CD14-positive monocyte (primary cell): ENCODE data around the gene CHIT1. TPM values are rescaled to one million over a fixed set of nuclear protein-coding genes. Genes with fewer than 3 reads are reported as not detected.

Experiments used
- DNase-seq, 3 donors: peaks; one replicate each; pipeline ENCODE4 v3.0.0-alpha.2; 2011 to 2022
- H2AFZ ChIP-seq: 2 replicates; pipeline ENCODE4 v1.6.0; 2012; ENCODE audit warnings: mild to moderate bottlenecking, low read depth, low read length, inconsistent platforms; ENCODE audit not compliant: insufficient read depth, poor library complexity, severe bottlenecking
- H3K27ac ChIP-seq, 2 donors: 1 replicate in 1 of 2; 2 replicates in 1 of 2; pipeline ENCODE4 v1.5.1; 2012 to 2013; ENCODE audit warnings: low read length in 2 of 2, control low read depth in 1 of 2, inconsistent platforms in 1 of 2, low read depth in 1 of 2, mild to moderate bottlenecking in 1 of 2
- H3K27me3 ChIP-seq, 2 donors: one replicate each; pipeline versions ENCODE4 v1.6.0 to v1.6.1; 2011 to 2013; ENCODE audit warnings: low read length in 2 of 2; ENCODE audit not compliant: control insufficient read depth in 2 of 2, insufficient read depth in 2 of 2
- H3K36me3 ChIP-seq, 2 donors: replicated peaks in 1 of 2; 1 replicate in 1 of 2; 2 replicates in 1 of 2; pipeline versions ENCODE4 v1.5.1 to v1.6.1; 2012 to 2013; ENCODE audit warnings: low read length in 2 of 2, control low read depth in 1 of 2, inconsistent platforms in 1 of 2, mild to moderate bottlenecking in 1 of 2; ENCODE audit not compliant: insufficient read depth in 2 of 2, control insufficient read depth in 1 of 2
- H3K4me1 ChIP-seq, 2 donors: 1 replicate in 1 of 2; 2 replicates in 1 of 2; pipeline versions ENCODE4 v1.5.1 to v1.6.1; 2012 to 2013; ENCODE audit warnings: low read length in 2 of 2, control low read depth in 1 of 2, inconsistent platforms in 1 of 2, mild to moderate bottlenecking in 1 of 2, moderate library complexity in 1 of 2; ENCODE audit not compliant: insufficient read depth in 2 of 2, control insufficient read depth in 1 of 2
- H3K4me2 ChIP-seq: replicated peaks from 2 replicates; pipeline ENCODE3; 2012; ENCODE audit warnings: low read length, moderate library complexity, mild to moderate bottlenecking; ENCODE audit not compliant: poor library complexity, severe bottlenecking; ENCODE audit errors: extremely low read depth
- H3K4me3 ChIP-seq, 3 experiments: fragments of 200-600 bp in 1 of 3; sonication (generic) in 1 of 3; replicated peaks in 1 of 3; 1 replicate in 2 of 3; 2 replicates in 1 of 3; pipeline ENCODE4 v1.5.1; 2011 to 2013; ENCODE audit warnings: low read length in 3 of 3, mild to moderate bottlenecking in 3 of 3, control low read depth in 2 of 3, low read depth in 2 of 3, inconsistent platforms in 1 of 3, moderate library complexity in 1 of 3
- H3K79me2 ChIP-seq: 2 replicates; pipeline ENCODE4 v1.6.0; 2012; ENCODE audit warnings: mild to moderate bottlenecking, control low read depth, inconsistent platforms, low read length, moderate library complexity; ENCODE audit not compliant: insufficient read depth
- H3K9ac ChIP-seq: 2 replicates; pipeline ENCODE4 v1.6.0; 2017; ENCODE audit warnings: low read length, mild to moderate bottlenecking; ENCODE audit not compliant: insufficient read depth, poor library complexity, severe bottlenecking
- H3K9me3 ChIP-seq, 2 donors: replicated peaks in 1 of 2; 1 replicate in 1 of 2; 2 replicates in 1 of 2; pipeline versions ENCODE4 v1.5.1 to v1.6.1; 2012 to 2013; ENCODE audit warnings: low read length in 2 of 2, control low read depth in 1 of 2; ENCODE audit not compliant: control insufficient read depth in 1 of 2, insufficient read depth in 1 of 2
- H4K20me1 ChIP-seq: 2 replicates; pipeline ENCODE4 v1.6.0; 2012; ENCODE audit warnings: mild to moderate bottlenecking, low read length, control low read depth, moderate library complexity; ENCODE audit not compliant: insufficient read depth
- H3K27ac Mint-ChIP-seq, 7 donors: one replicate each; pipeline ENCODE4 v1.8.0; 2020; ENCODE audit warnings: mild to moderate bottlenecking in 7 of 7, mixed read lengths in 7 of 7, moderate library complexity in 6 of 7, inconsistent platforms in 2 of 7
- H3K27me3 Mint-ChIP-seq, 3 donors: one replicate each; pipeline ENCODE4 v1.8.0; 2021 to 2022; ENCODE audit warnings: low read depth in 3 of 3, mild to moderate bottlenecking in 3 of 3, mixed read lengths in 3 of 3, moderate library complexity in 3 of 3, inconsistent platforms in 1 of 3
- H3K36me3 Mint-ChIP-seq, 2 donors: one replicate each; pipeline ENCODE4 v1.8.0; 2020; ENCODE audit warnings: mixed read lengths in 2 of 2, inconsistent platforms in 1 of 2, mild to moderate bottlenecking in 1 of 2
- H3K4me1 Mint-ChIP-seq: one replicate; pipeline ENCODE4 v1.8.0; 2020; ENCODE audit warnings: mild to moderate bottlenecking, mixed read lengths
- H3K4me3 Mint-ChIP-seq, 2 donors: one replicate each; pipeline ENCODE4 v1.8.0; 2020; ENCODE audit warnings: mild to moderate bottlenecking in 2 of 2, mixed read lengths in 2 of 2, moderate library complexity in 1 of 2
- H3K9me3 Mint-ChIP-seq, 7 donors: one replicate each; pipeline ENCODE4 v1.8.0; 2020 to 2022; ENCODE audit warnings: mixed read lengths in 7 of 7, mild to moderate bottlenecking in 6 of 7, moderate library complexity in 6 of 7, inconsistent platforms in 2 of 7
- WGBS: methylation state at CpG from one replicate; pipeline ENCODE4 v1.1.5; 2013; ENCODE audit warnings: missing lambda C conversion rate; ENCODE audit not compliant: insufficient coverage; 5-methylcytosine and 5-hydroxymethylcytosine counted together
- intact Hi-C, 2 donors: fragments of 100-400 bp; cut with micrococcal nuclease; formaldehyde crosslinking; loops; one replicate each; pipeline versions ENCODE4 v1.15.0 to v1.15.1; 2023
- polyA plus RNA-seq, 3 donors: library from polyadenylated mRNA; depleted of rRNA in 1 of 3; unstranded in 2 of 3; stranded (reverse) in 1 of 3; fragments of 300-500 nt in 2 of 3; fragments of >200 nt in 1 of 3; fragmentation: Illumina TruSeq in 2 of 3; gene quantifications; 1 replicate in 2 of 3; 2 replicates in 1 of 3; pipeline ENCODE4 v1.2.3, GENCODE V29; 2012 to 2021
- TF ChIP-seq, protein P1 (sequence below): fragments of 200-600 bp; IDR thresholded peaks from one replicate; pipeline ENCODE4 v1.8.0; 2022; ENCODE audit warnings: antibody characterized with exemption, mild to moderate bottlenecking

Gene CHIT1
- polyA plus RNA-seq, 3 donors, result 0.08 to 0.51 TPM; not detected in 1

DNA sequence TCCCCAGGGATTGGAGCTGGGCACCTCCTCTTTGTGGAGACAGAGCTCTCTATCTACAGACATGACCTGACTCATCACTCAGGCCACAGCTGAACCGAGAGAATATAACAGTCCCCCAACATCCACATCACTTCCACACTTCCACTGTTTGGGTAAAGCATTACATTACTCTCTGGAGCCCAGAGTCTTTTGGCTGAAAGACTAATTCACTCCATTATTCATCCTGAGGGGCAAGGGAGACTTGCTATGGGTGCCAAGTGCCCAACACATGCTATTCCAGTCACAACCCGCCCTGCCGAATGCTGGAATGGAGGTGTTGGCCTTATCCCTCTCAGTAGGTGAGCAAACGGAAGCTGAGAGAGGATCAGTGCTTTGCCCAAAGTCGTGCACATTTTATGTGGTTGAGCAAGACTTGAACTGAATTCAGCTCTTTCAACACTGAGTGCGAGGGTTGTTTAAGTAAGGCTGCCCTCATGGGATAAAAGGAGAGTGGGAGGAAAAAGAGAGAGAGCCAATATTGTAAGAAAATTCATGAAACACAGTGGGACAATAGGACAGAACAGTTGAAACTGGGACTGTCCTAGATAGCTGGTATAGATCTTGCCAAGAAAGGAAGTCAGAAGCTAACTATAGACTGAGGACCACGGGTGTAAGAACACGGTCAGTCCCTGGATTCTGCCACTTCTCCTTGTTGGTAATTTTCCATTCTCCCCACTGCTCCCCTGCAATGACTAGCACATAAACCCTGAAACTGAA, 29.5 kb downstream of the CHIT1 start:
- Histone ChIP-seq H3K27ac (peak overlapping the region in 1 of 2 donors; percentile 24), H3K79me2 (no peaks in the 10 kb centered on the region), H3K36me3 (no peaks in the 10 kb centered on the region), H4K20me1 (no peaks in the 10 kb centered on the region), H3K9me3 (peaks cover 0 to 3% of the 10 kb centered on the region in 2 donors), H3K9ac (no peak overlapping the region), H3K4me3 (peak overlapping the region in 1 of 3 experiments; percentile 4), H3K4me2 (peak overlapping the region; percentile 6), H2AFZ (no peak overlapping the region), H3K4me1 (peaks cover 47 to 48% of the 10 kb centered on the region in 2 donors), H3K27me3 (no peaks in the 10 kb centered on the region)
- intact Hi-C loops, result no loop called here
- Mint-ChIP-seq H3K27ac (peak overlapping the region in 6 of 7 donors; percentile 47 to 84 (median 66)), H3K4me3 (peak overlapping the region in 1 of 2 donors; percentile 57), H3K36me3 (peaks cover 0 to 10% of the 10 kb centered on the region in 2 donors), H3K9me3 (peaks cover 0 to 9% (median 3%) of the 10 kb centered on the region in 7 donors), H3K27me3 (peaks cover 2 to 8% (median 6%) of the 10 kb centered on the region in 3 donors), H3K4me1 (peaks cover 64% of the 10 kb centered on the region)
- peak in 2 of 3 donors; percentile 24 to 42 for DNase-seq
- TF ChIP-seq, protein P1, sequence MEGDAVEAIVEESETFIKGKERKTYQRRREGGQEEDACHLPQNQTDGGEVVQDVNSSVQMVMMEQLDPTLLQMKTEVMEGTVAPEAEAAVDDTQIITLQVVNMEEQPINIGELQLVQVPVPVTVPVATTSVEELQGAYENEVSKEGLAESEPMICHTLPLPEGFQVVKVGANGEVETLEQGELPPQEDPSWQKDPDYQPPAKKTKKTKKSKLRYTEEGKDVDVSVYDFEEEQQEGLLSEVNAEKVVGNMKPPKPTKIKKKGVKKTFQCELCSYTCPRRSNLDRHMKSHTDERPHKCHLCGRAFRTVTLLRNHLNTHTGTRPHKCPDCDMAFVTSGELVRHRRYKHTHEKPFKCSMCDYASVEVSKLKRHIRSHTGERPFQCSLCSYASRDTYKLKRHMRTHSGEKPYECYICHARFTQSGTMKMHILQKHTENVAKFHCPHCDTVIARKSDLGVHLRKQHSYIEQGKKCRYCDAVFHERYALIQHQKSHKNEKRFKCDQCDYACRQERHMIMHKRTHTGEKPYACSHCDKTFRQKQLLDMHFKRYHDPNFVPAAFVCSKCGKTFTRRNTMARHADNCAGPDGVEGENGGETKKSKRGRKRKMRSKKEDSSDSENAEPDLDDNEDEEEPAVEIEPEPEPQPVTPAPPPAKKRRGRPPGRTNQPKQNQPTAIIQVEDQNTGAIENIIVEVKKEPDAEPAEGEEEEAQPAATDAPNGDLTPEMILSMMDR, result no peak
- WGBS, result 6% methylated on average over 2 of the region's 8 CpGs

DNA sequence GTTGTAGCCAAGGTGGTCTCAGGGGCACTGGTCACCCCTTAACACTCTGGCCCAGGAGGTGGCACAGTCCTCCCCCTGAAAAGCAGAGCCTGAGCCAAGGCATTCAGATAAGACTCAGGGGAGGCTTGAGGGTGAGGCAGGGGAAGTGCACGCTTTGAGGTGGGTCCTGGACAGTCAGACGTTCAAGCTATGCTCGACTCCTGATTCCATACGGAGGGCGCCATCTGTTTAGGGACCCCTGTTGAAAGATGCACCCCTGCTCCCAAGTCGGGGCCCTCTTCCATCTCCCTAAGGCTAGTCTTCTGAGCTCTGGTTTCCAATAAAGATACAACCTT, 30.0 kb downstream of the CHIT1 start:
- Mint-ChIP-seq H3K27me3 (peaks cover under 1 to 8% (median 3%) of the 10 kb centered on the region in 3 donors), H3K27ac (peak overlapping the region in 2 of 7 donors; percentile 9 to 75), H3K4me3 (no peak overlapping the region), H3K36me3 (peaks cover 0 to 10% of the 10 kb centered on the region in 2 donors), H3K9me3 (peaks cover 0 to 9% (median 3%) of the 10 kb centered on the region in 7 donors), H3K4me1 (peaks cover 60% of the 10 kb centered on the region)
- Histone ChIP-seq H4K20me1 (no peaks in the 10 kb centered on the region), H3K9me3 (peaks cover 0 to 3% of the 10 kb centered on the region in 2 donors), H3K4me3 (no peak overlapping the region), H3K9ac (no peak overlapping the region), H3K79me2 (no peaks in the 10 kb centered on the region), H3K36me3 (no peaks in the 10 kb centered on the region), H3K4me2 (no peak overlapping the region), H3K4me1 (peaks cover 47 to 48% of the 10 kb centered on the region in 2 donors), H3K27ac (no peak overlapping the region), H3K27me3 (no peaks in the 10 kb centered on the region), H2AFZ (no peak overlapping the region)
- no peak for DNase-seq
- intact Hi-C loops, result no loop called here
- 96% methylated on average over 4 of the region's 6 CpGs for WGBS
- TF ChIP-seq, protein P1, result no peak
